Lower leg skin (tissue), 3 donors: ENCODE results near the gene IPO9.

ENCODE experiments used
- CTCF ChIP-seq, 3 donors: fragments of 450-650 bp; IDR thresholded peaks; one replicate each; pipeline ENCODE4 v1.5.1; 2016; ENCODE audit warnings: antibody characterized with exemption in 3 of 3, mild to moderate bottlenecking in 3 of 3, moderate library complexity in 2 of 3
- POLR2A ChIP-seq, 2 donors: fragments of 450-650 bp; IDR thresholded peaks; one replicate each; pipeline ENCODE4 v1.6.1; 2016 to 2017; ENCODE audit warnings: antibody characterized with exemption in 2 of 2, mild to moderate bottlenecking in 1 of 2, moderate library complexity in 1 of 2

- no peak for TF ChIP-seq CTCF (IDR thresholded peaks at IDR 0.05)
- no peak for TF ChIP-seq POLR2A (IDR thresholded peaks at IDR 0.05)
Measured at GRCh38 chr1:201925981-201926645, 97.2 kb downstream of the IPO9 start.
